ENCODE measurements around the gene TRAF7. TPM values are rescaled to one million over a fixed set of nuclear protein-coding genes. Genes with fewer than 3 reads are reported as not detected.

The TRAF7 gene
- total and polyA plus RNA-seq, 2 of the 8 experiments (the other 6 are each of a cell fraction or from before 2014, with no cell fraction given) = 96.8 to 148 TPM

- H3K9ac ChIP-seq (replicated peaks in 1 of 4; ENCODE audit: extremely low read depth in 1 of 4, low read depth in 3 of 4, low read length in 3 of 4) = no peak overlapping the region
- TF ChIP-seq E2F6 (IDR thresholded peaks at IDR 0.05) (no peak), SAP30 (IDR thresholded peaks at IDR 0.05; ENCODE audit: insufficient read depth, insufficient replicate concordance, low read length) (no peak), HDAC6 (IDR thresholded peaks at IDR 0.05; ENCODE audit: low read depth, low read length) (no peak), CBX8 (IDR thresholded peaks at IDR 0.05; ENCODE audit: borderline replicate concordance, low read depth, low read length) (no peak), GTF2F1 (IDR thresholded peaks at IDR 0.05; ENCODE audit: borderline replicate concordance, low read depth, low read length) (no peak), CREB1 (IDR thresholded peaks at IDR 0.05) (no peak), POU5F1 (IDR thresholded peaks at IDR 0.05; ENCODE audit: low read depth, low read length) (no peak), GABPA (IDR thresholded peaks at IDR 0.05; ENCODE audit: borderline replicate concordance, insufficient read depth, low read length) (no peak), KDM1A (IDR thresholded peaks at IDR 0.05; ENCODE audit: borderline replicate concordance, low read length) (no peak), SP4 (IDR thresholded peaks at IDR 0.05; ENCODE audit: low read length) (no peak), CTBP2 (IDR thresholded peaks at IDR 0.05; ENCODE audit: borderline replicate concordance, insufficient read depth, insufficient read length, low read length) (no peak), CBX5 (IDR thresholded peaks at IDR 0.05; ENCODE audit: low read depth, low read length) (no peak)
Measured at GRCh38 chr16:2158262-2158638, 2.7 kb downstream of the TRAF7 start.

More at GRCh38 chr16:2158262-2158638, 2.7 kb downstream of the TRAF7 start:
- Histone ChIP-seq H3K9me3 (ENCODE audit: insufficient read depth in 2 of 2, low read depth in 1 of 2, low read length in 1 of 2) (no peaks in the 10 kb centered on the region; a peak in 1 of 4 replicates), H3K4me3 (ENCODE audit: extremely low read depth in 1 of 4, insufficient read depth in 2 of 4, low read depth in 3 of 4, low read length in 4 of 4) (no peak overlapping the region), H4K91ac (replicated peaks; ENCODE audit: insufficient read length, low read length) (no peak overlapping the region), H3K79me2 (ENCODE audit: control insufficient read depth in 1 of 2, insufficient read depth in 2 of 2, low read length in 2 of 2) (peaks cover 46 to 90% of the 10 kb centered on the region in 2 experiments), H3K4ac (replicated peaks; ENCODE audit: insufficient read length, low read depth, low read length) (no peak overlapping the region), H2BK5ac (ENCODE audit: low read depth, low read length) (no peak overlapping the region), H3K36me3 (ENCODE audit: control insufficient read depth in 2 of 4, insufficient read depth in 4 of 4, low read length in 3 of 4) (peaks cover 3 to 16% (median 9%) of the 10 kb centered on the region in 4 experiments; a peak in 6 of 8 replicates), H4K20me1 (replicated peaks in 1 of 2; ENCODE audit: control insufficient read depth in 1 of 2, insufficient read depth in 2 of 2, low read length in 2 of 2) (peaks cover 34 to 61% of the 10 kb centered on the region in 2 experiments), H3K23me2 (ENCODE audit: low read depth, low read length) (peaks cover 16% of the 10 kb centered on the region; the same call in 1 of the 2 replicates), H4K8ac (ENCODE audit: extremely low read depth, insufficient read depth, low read length) (no peak overlapping the region; the same call in 1 of the 2 replicates), H4K5ac (ENCODE audit: insufficient read length, low read depth, low read length) (no peak overlapping the region), H2BK20ac (ENCODE audit: low read length) (no peak overlapping the region), H2AFZ (ENCODE audit: low read length) (no peak overlapping the region), H3K18ac (ENCODE audit: extremely low read depth, low read length) (no peak overlapping the region), H3K79me1 (ENCODE audit: low read depth, low read length) (peaks cover 25% of the 10 kb centered on the region), H3K27me3 (replicated peaks in 1 of 4; ENCODE audit: control insufficient read depth in 3 of 4, extremely low read depth in 1 of 4, insufficient read depth in 3 of 4, low read length in 3 of 4) (no peaks in the 10 kb centered on the region), H2BK12ac (ENCODE audit: low read depth, low read length) (peak overlapping the region; percentile 68; the same call in 1 of the 2 replicates), H2BK15ac (ENCODE audit: low read length) (no peak overlapping the region), H2AK5ac (ENCODE audit: low read depth, low read length) (no peak overlapping the region), H2BK120ac (replicated peaks; ENCODE audit: low read depth, low read length) (no peak overlapping the region), H3K56ac (replicated peaks; ENCODE audit: insufficient read length, low read depth, low read length) (no peak overlapping the region), H3K4me2 (ENCODE audit: insufficient read depth in 1 of 2, low read depth in 2 of 2, low read length in 2 of 2) (peak overlapping the region in 1 of 2 experiments; percentile 26; a peak in 1 of 4 replicates), H3K14ac (ENCODE audit: insufficient read length) (no peak overlapping the region), H3K23ac (ENCODE audit: insufficient read length) (no peak overlapping the region), H3K4me1 (replicated peaks in 1 of 4; ENCODE audit: control insufficient read depth in 3 of 4, insufficient read depth in 4 of 4, low read length in 3 of 4) (peaks cover 0 to 32% (median 19%) of the 10 kb centered on the region in 4 experiments; a peak in 5 of 7 replicates), H3K27ac (ENCODE audit: low read depth, low read length) (no peak overlapping the region)
- CTCF ChIA-PET (ENCODE audit: partially characterized antibody) = interaction anchor here (0.8 to 2.0 kb wide), 2 partner anchors 11 to 18 kb away, joined by 3 to 6 read pairs; no protein-coding TSS in a partner anchor
- 90% methylated on average over 15 of the region's 15 CpGs; no CpG with 5 or more reads in 1 of the 2 experiments for WGBS, 2 experiments (ENCODE audit: extremely low coverage in 1 of 2, insufficient coverage in 1 of 2, insufficient read length in 1 of 2, insufficient replicate concordance in 2 of 2, low coverage in 1 of 2, low lambda C conversion rate in 2 of 2, missing lambda C conversion rate in 1 of 2)
- FAIRE-seq (no peak), DNase-seq (ENCODE audit: low read depth in 1 of 2, low spot score in 2 of 2) (no peak)
- POLR2A ChIA-PET (ENCODE audit: partially characterized antibody) = interaction anchor here (0.5 to 15.0 kb wide), 9 partner anchors 12 to 136 kb away, joined by 3 to 312 read pairs (median 5); partner anchors contain the start of genes BRICD5, DNASE1L2, MLST8 and PGP
